Activated effector memory CD4-positive, alpha-beta T cell treated with anti-CD3 and anti-CD28 coated beads, Interleukin-2, amount 50 U/mL, for 16 hours (primary cell): ENCODE measurements around the gene ENPP6.

Experiments used
- DNase-seq: peaks from one replicate; pipeline ENCODE4 v3.0.0-alpha.2; 2020

The ENPP6 gene

GRCh38 chr4:184188443-184189400, 29.0 kb downstream of the ENPP6 start:
- DNase-seq: no peak

GRCh38 chr4:184177271-184177670, 40.4 kb downstream of the ENPP6 start:
- DNase-seq: no peak

- no peak for DNase-seq
Measured at GRCh38 chr4:184174571-184175488, 42.8 kb downstream of the ENPP6 start.

GRCh38 chr4:184171011-184171410, 46.7 kb downstream of the ENPP6 start:
- no peak for DNase-seq

- no peak for DNase-seq
Measured at GRCh38 chr4:184169225-184169867, 48.3 kb downstream of the ENPP6 start.

- peak; percentile 81 for DNase-seq
Measured at GRCh38 chr4:184168406-184169019, 49.2 kb downstream of the ENPP6 start.

- DNase-seq: no peak
Measured at GRCh38 chr4:184167576-184167975, 50.1 kb downstream of the ENPP6 start.

- DNase-seq: no peak
Measured at GRCh38 chr4:184166736-184167135, 50.9 kb downstream of the ENPP6 start.

GRCh38 chr4:184165291-184165690, 52.4 kb downstream of the ENPP6 start:
- DNase-seq: no peak

- no peak for DNase-seq
Measured at GRCh38 chr4:184163813-184164212, 53.9 kb downstream of the ENPP6 start.

GRCh38 chr4:184162596-184162995, 55.1 kb downstream of the ENPP6 start:
- no peak for DNase-seq

GRCh38 chr4:184157322-184157721, 60.4 kb downstream of the ENPP6 start:
- DNase-seq: no peak

- DNase-seq: no peak
Measured at GRCh38 chr4:184156163-184156920, 61.3 kb downstream of the ENPP6 start.

- DNase-seq: no peak
Measured at GRCh38 chr4:184154199-184154598, 63.5 kb downstream of the ENPP6 start.

GRCh38 chr4:184153781-184154180, 63.9 kb downstream of the ENPP6 start:
- DNase-seq: no peak

- DNase-seq: no peak
Measured at GRCh38 chr4:184151988-184152485, 65.6 kb downstream of the ENPP6 start.

- no peak for DNase-seq
Measured at GRCh38 chr4:184150102-184150839, 67.4 kb downstream of the ENPP6 start.

GRCh38 chr4:184148738-184149637, 68.7 kb downstream of the ENPP6 start:
- no peak for DNase-seq

GRCh38 chr4:184147858-184148737, 69.6 kb downstream of the ENPP6 start:
- no peak for DNase-seq
